ENCODE data around the gene RPL18.

Gene RPL18
- 684 to 1,104 (median 874) reads per million in 3 donors for total RNA-seq

DNA sequence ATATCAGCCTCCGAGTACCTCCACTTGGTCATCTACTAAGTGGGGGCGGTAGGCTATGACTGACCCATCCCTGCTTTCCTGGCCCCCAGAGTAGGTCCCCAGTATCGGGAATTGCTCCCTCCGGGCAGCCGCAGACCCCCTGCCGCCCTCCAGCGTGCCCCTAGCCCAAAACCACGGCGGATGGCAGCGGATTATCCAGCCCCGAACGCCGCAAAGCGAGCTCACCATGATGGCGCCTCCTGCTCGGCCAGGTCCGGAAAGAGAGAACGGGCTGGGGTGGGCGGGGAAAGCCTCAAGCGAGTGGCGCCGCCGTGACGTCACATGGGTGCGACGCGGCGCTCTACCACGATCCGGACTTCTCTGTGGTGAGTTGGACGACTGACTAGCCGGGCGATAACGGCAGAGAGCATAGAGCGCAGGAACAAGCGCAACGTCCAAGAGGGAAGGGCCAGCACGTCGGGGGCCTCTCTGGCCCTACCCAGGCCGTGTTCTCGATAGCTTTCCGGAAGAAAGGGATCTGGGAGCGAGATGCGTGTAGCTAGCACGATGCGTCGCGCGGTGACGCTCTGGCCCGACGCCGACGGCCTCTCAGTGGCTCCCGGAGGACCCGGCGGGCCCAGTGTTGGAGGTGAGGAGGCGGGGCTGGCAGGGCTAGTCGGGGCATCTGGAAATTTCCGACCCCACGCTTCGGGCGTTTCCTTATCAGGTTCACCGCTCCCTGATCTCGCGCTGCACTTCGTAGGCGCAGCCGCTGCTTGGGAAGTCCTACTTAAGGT lies at the start of gene RPL18, which contains the start of gene SPHK2:
RPL18 (minus strand) TSS at position 263 of the 776 bp plus-strand sequence; CDS start at position 228, 35 bp downstream.
SPHK2 (plus strand) TSS at position 591 of the 776 bp plus-strand sequence. CDS start 1,009 bp downstream, outside the sequence.
- H3K36me3 ChIP-seq (ENCODE audit: control insufficient read depth, insufficient read depth, low read length): peaks cover 32% of the 10 kb centered on the region
- no peaks in the 10 kb centered on the region for H3K9me3 ChIP-seq (ENCODE audit: control insufficient read depth, low read length)
- H3K27me3 ChIP-seq (replicated peaks; ENCODE audit: control insufficient read depth, insufficient read depth, low read length, poor library complexity, severe bottlenecking): no peaks in the 10 kb centered on the region
- H3K4me3 ChIP-seq (ENCODE audit: insufficient read depth, low read depth, low read length, poor library complexity, severe bottlenecking): peak within 1 kb of the TSS; percentile 93
- peak within 1 kb of the TSS; percentile 88 for H3K27ac ChIP-seq (ENCODE audit: insufficient read depth, low read length, poor library complexity, severe bottlenecking)
- DNase-seq: peak; percentile 90 to 92 (median 91)
- peaks cover 42% of the 10 kb centered on the region for H3K4me1 ChIP-seq (ENCODE audit: control insufficient read depth, insufficient read depth, low read length, poor library complexity, severe bottlenecking)

GRCh38 chr19:48668761-48669160 lies 49.8 kb upstream of the RPL18 start:
- no peak for DNase-seq
- no peaks in the 10 kb centered on the region for H3K27me3 ChIP-seq (replicated peaks; ENCODE audit: control insufficient read depth, insufficient read depth, low read length, poor library complexity, severe bottlenecking)
- H3K36me3 ChIP-seq (ENCODE audit: control insufficient read depth, insufficient read depth, low read length): no peaks in the 10 kb centered on the region

GRCh38 chr19:48668332-48668731 lies 49.4 kb upstream of the RPL18 start:
- DNase-seq: no peak
- H3K27ac ChIP-seq (ENCODE audit: insufficient read depth, low read length, poor library complexity, severe bottlenecking): no peak overlapping the region
- H3K27me3 ChIP-seq (replicated peaks; ENCODE audit: control insufficient read depth, insufficient read depth, low read length, poor library complexity, severe bottlenecking): no peaks in the 10 kb centered on the region
- H3K36me3 ChIP-seq (ENCODE audit: control insufficient read depth, insufficient read depth, low read length): no peaks in the 10 kb centered on the region
- no peaks in the 10 kb centered on the region for H3K9me3 ChIP-seq (ENCODE audit: control insufficient read depth, low read length)
- no peaks in the 10 kb centered on the region for H3K4me1 ChIP-seq (ENCODE audit: control insufficient read depth, insufficient read depth, low read length, poor library complexity, severe bottlenecking)
- H3K4me3 ChIP-seq (ENCODE audit: insufficient read depth, low read depth, low read length, poor library complexity, severe bottlenecking): no peak overlapping the region

More at GRCh38 chr19:48668761-48669160, 49.8 kb upstream of the RPL18 start:
- H3K27ac ChIP-seq (ENCODE audit: insufficient read depth, low read length, poor library complexity, severe bottlenecking): no peak overlapping the region
- H3K4me3 ChIP-seq (ENCODE audit: insufficient read depth, low read depth, low read length, poor library complexity, severe bottlenecking): no peak overlapping the region
- no peaks in the 10 kb centered on the region for H3K4me1 ChIP-seq (ENCODE audit: control insufficient read depth, insufficient read depth, low read length, poor library complexity, severe bottlenecking)
- no peaks in the 10 kb centered on the region for H3K9me3 ChIP-seq (ENCODE audit: control insufficient read depth, low read length)

DNA sequence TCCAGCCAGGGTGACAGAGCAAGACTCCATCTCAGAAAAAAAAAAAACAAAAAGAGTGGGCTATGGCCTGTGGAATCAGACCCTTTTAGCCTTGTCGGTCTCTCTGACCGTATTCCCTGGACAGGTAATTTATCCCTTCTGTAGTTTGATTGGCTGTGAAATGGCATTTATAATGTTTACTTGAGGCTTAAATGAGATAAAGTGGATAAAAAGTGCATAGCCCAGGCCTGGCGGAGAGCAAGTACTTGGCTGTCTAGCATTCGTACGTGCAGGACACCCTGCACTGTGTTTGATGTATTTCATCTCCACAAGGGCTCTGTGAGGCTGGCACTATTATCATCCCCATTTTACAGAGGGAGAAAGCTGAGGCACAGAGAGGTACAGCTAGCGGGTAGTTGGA lies 46.8 kb upstream of the RPL18 start:
- H3K4me1 ChIP-seq (ENCODE audit: control insufficient read depth, insufficient read depth, low read length, poor library complexity, severe bottlenecking): peaks cover 4% of the 10 kb centered on the region
- no peaks in the 10 kb centered on the region for H3K9me3 ChIP-seq (ENCODE audit: control insufficient read depth, low read length)
- H3K27me3 ChIP-seq (replicated peaks; ENCODE audit: control insufficient read depth, insufficient read depth, low read length, poor library complexity, severe bottlenecking): no peaks in the 10 kb centered on the region
- H3K27ac ChIP-seq (ENCODE audit: insufficient read depth, low read length, poor library complexity, severe bottlenecking): no peak overlapping the region
- no peaks in the 10 kb centered on the region for H3K36me3 ChIP-seq (ENCODE audit: control insufficient read depth, insufficient read depth, low read length)
- H3K4me3 ChIP-seq (ENCODE audit: insufficient read depth, low read depth, low read length, poor library complexity, severe bottlenecking): no peak overlapping the region
- no peak for DNase-seq

DNA sequence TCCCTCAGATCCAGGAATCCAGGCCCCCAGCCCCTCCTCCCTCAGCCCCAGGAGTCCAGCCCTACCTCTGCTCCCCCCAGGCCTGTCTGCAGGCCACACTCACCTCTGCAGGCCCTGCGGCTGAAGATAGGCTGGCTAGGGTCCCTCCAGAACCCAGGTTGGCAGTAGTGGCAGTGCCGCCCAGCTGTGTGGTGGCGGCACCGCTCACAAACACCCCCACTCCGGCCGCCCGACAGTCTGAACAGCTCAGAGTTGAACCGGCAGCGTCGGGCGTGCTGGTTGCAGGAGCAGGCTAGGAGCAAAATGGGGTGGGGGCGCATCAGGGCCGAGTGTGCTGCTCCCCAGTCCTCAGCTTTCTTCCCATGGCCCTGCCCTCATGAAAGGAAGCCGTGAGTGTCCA lies 45.5 kb upstream of the RPL18 start:
- H3K4me3 ChIP-seq (ENCODE audit: insufficient read depth, low read depth, low read length, poor library complexity, severe bottlenecking): no peak overlapping the region
- DNase-seq: no peak
- no peaks in the 10 kb centered on the region for H3K36me3 ChIP-seq (ENCODE audit: control insufficient read depth, insufficient read depth, low read length)
- H3K4me1 ChIP-seq (ENCODE audit: control insufficient read depth, insufficient read depth, low read length, poor library complexity, severe bottlenecking): peaks cover 4% of the 10 kb centered on the region
- no peak overlapping the region for H3K27ac ChIP-seq (ENCODE audit: insufficient read depth, low read length, poor library complexity, severe bottlenecking)
- no peaks in the 10 kb centered on the region for H3K27me3 ChIP-seq (replicated peaks; ENCODE audit: control insufficient read depth, insufficient read depth, low read length, poor library complexity, severe bottlenecking)
- H3K9me3 ChIP-seq (ENCODE audit: control insufficient read depth, low read length): no peaks in the 10 kb centered on the region

- no peak overlapping the region for H3K4me3 ChIP-seq (ENCODE audit: insufficient read depth, low read depth, low read length, poor library complexity, severe bottlenecking)
- H3K36me3 ChIP-seq (ENCODE audit: control insufficient read depth, insufficient read depth, low read length): no peaks in the 10 kb centered on the region
- DNase-seq: no peak
- no peaks in the 10 kb centered on the region for H3K9me3 ChIP-seq (ENCODE audit: control insufficient read depth, low read length)
- H3K4me1 ChIP-seq (ENCODE audit: control insufficient read depth, insufficient read depth, low read length, poor library complexity, severe bottlenecking): peaks cover 4% of the 10 kb centered on the region
- H3K27me3 ChIP-seq (replicated peaks; ENCODE audit: control insufficient read depth, insufficient read depth, low read length, poor library complexity, severe bottlenecking): no peaks in the 10 kb centered on the region
- H3K27ac ChIP-seq (ENCODE audit: insufficient read depth, low read length, poor library complexity, severe bottlenecking): no peak overlapping the region
Observed at GRCh38 chr19:48663667-48664066, 44.7 kb upstream of the RPL18 start.

GRCh38 chr19:48661711-48662090 lies 42.7 kb upstream of the RPL18 start:
- no peak overlapping the region for H3K27ac ChIP-seq (ENCODE audit: insufficient read depth, low read length, poor library complexity, severe bottlenecking)
- H3K27me3 ChIP-seq (replicated peaks; ENCODE audit: control insufficient read depth, insufficient read depth, low read length, poor library complexity, severe bottlenecking): no peaks in the 10 kb centered on the region
- H3K9me3 ChIP-seq (ENCODE audit: control insufficient read depth, low read length): no peaks in the 10 kb centered on the region
- no peak overlapping the region for H3K4me3 ChIP-seq (ENCODE audit: insufficient read depth, low read depth, low read length, poor library complexity, severe bottlenecking)
- no peaks in the 10 kb centered on the region for H3K36me3 ChIP-seq (ENCODE audit: control insufficient read depth, insufficient read depth, low read length)
- H3K4me1 ChIP-seq (ENCODE audit: control insufficient read depth, insufficient read depth, low read length, poor library complexity, severe bottlenecking): peaks cover 4% of the 10 kb centered on the region
- no peak for DNase-seq

- Histone ChIP-seq H3K27me3 (replicated peaks; ENCODE audit: control insufficient read depth, insufficient read depth, low read length, poor library complexity, severe bottlenecking) (no peaks in the 10 kb centered on the region), H3K4me1 (ENCODE audit: control insufficient read depth, insufficient read depth, low read length, poor library complexity, severe bottlenecking) (peaks cover 4% of the 10 kb centered on the region), H3K9me3 (ENCODE audit: control insufficient read depth, low read length) (no peaks in the 10 kb centered on the region), H3K4me3 (ENCODE audit: insufficient read depth, low read depth, low read length, poor library complexity, severe bottlenecking) (peak overlapping the region; percentile 10), H3K36me3 (ENCODE audit: control insufficient read depth, insufficient read depth, low read length) (no peaks in the 10 kb centered on the region), H3K27ac (ENCODE audit: insufficient read depth, low read length, poor library complexity, severe bottlenecking) (peak overlapping the region; percentile 39)
- peak; percentile 51 to 74 (median 62) for DNase-seq
Observed at GRCh38 chr19:48660852-48661710, 42.1 kb upstream of the RPL18 start.

- no peak for DNase-seq
- no peaks in the 10 kb centered on the region for H3K9me3 ChIP-seq (ENCODE audit: control insufficient read depth, low read length)
- H3K4me3 ChIP-seq (ENCODE audit: insufficient read depth, low read depth, low read length, poor library complexity, severe bottlenecking): no peak overlapping the region
- H3K4me1 ChIP-seq (ENCODE audit: control insufficient read depth, insufficient read depth, low read length, poor library complexity, severe bottlenecking): peaks cover 4% of the 10 kb centered on the region
- no peaks in the 10 kb centered on the region for H3K27me3 ChIP-seq (replicated peaks; ENCODE audit: control insufficient read depth, insufficient read depth, low read length, poor library complexity, severe bottlenecking)
- no peaks in the 10 kb centered on the region for H3K36me3 ChIP-seq (ENCODE audit: control insufficient read depth, insufficient read depth, low read length)
- no peak overlapping the region for H3K27ac ChIP-seq (ENCODE audit: insufficient read depth, low read length, poor library complexity, severe bottlenecking)
Observed at GRCh38 chr19:48659768-48660167, 40.8 kb upstream of the RPL18 start.

GRCh38 chr19:48658483-48658882 lies 39.5 kb upstream of the RPL18 start:
- no peak for DNase-seq
- H3K27ac ChIP-seq (ENCODE audit: insufficient read depth, low read length, poor library complexity, severe bottlenecking): no peak overlapping the region
- no peaks in the 10 kb centered on the region for H3K9me3 ChIP-seq (ENCODE audit: control insufficient read depth, low read length)
- no peaks in the 10 kb centered on the region for H3K27me3 ChIP-seq (replicated peaks; ENCODE audit: control insufficient read depth, insufficient read depth, low read length, poor library complexity, severe bottlenecking)
- peaks cover 4% of the 10 kb centered on the region for H3K4me1 ChIP-seq (ENCODE audit: control insufficient read depth, insufficient read depth, low read length, poor library complexity, severe bottlenecking)
- H3K36me3 ChIP-seq (ENCODE audit: control insufficient read depth, insufficient read depth, low read length): no peaks in the 10 kb centered on the region
- H3K4me3 ChIP-seq (ENCODE audit: insufficient read depth, low read depth, low read length, poor library complexity, severe bottlenecking): no peak overlapping the region
